ENCODE data around the gene PRR5. TPM values are rescaled to one million over a fixed set of nuclear protein-coding genes. Genes with fewer than 3 reads are reported as not detected.

Gene PRR5
- total RNA-seq, 2 experiments from 2014 or later = 0.19 to 1.8 TPM

GRCh38 chr22:44723801-44724200, 21.8 kb downstream of the PRR5 start:
- BruUV-seq (replicated peaks) = no TSS peak
- H3K9me3 ChIP-seq (ENCODE audit: low read length) = no peaks in the 10 kb centered on the region
- H3K9me2 ChIP-seq (ENCODE audit: insufficient read depth, low read length) = no peaks in the 10 kb centered on the region
- no peak overlapping the region for H3K27ac ChIP-seq (ENCODE audit: low read depth, low read length, poor library complexity, severe bottlenecking)
- no peak overlapping the region for H3K4me3 ChIP-seq (ENCODE audit: low read depth, low read length, poor library complexity, severe bottlenecking)
- H3K36me3 ChIP-seq (ENCODE audit: insufficient read depth, low read length) = no peaks in the 10 kb centered on the region
- TF ChIP-seq CTCF (conservative IDR thresholded peaks at IDR 0.05; ENCODE audit: low read length) (no peak), EZH2phosphoT487 (IDR thresholded peaks at IDR 0.05; ENCODE audit: borderline replicate concordance, low read depth, low read length) (no peak)
- CTCF ChIA-PET (ENCODE audit: unreplicated experiment) = no interaction called here
- POLR2A ChIA-PET = no interaction called here
- no peaks in the 10 kb centered on the region for H4K20me1 ChIP-seq (ENCODE audit: insufficient read depth, low read length)
- no peak overlapping the region; the same call in 1 of the 2 replicates for H2AFZ ChIP-seq (ENCODE audit: low read length)
- H3K79me2 ChIP-seq (ENCODE audit: insufficient read depth, low read depth, low read length) = no peaks in the 10 kb centered on the region
- H3K4me1 ChIP-seq (ENCODE audit: insufficient read depth, low read length, poor library complexity, severe bottlenecking) = no peaks in the 10 kb centered on the region
- no peak overlapping the region for H3K4me2 ChIP-seq (ENCODE audit: low read length)
- peak; percentile 52 for DNase-seq (ENCODE audit: low spot score)
- intact Hi-C loops (cut with micrococcal nuclease; ENCODE audit: unreplicated experiment) = no loop called here

- CTCF ChIA-PET (ENCODE audit: unreplicated experiment) = no interaction called here
- no peaks in the 10 kb centered on the region for H3K9me2 ChIP-seq (ENCODE audit: insufficient read depth, low read length)
Observed at GRCh38 chr22:44724416-44724815, 22.4 kb downstream of the PRR5 start.

GRCh38 chr22:44724859-44725258, 22.9 kb downstream of the PRR5 start:
- Histone ChIP-seq H3K9me3 (ENCODE audit: low read length) (no peaks in the 10 kb centered on the region), H3K36me3 (ENCODE audit: insufficient read depth, low read length) (no peaks in the 10 kb centered on the region), H4K20me1 (ENCODE audit: insufficient read depth, low read length) (no peaks in the 10 kb centered on the region), H3K9me2 (ENCODE audit: insufficient read depth, low read length) (no peaks in the 10 kb centered on the region), H2AFZ (ENCODE audit: low read length) (no peak overlapping the region), H3K4me2 (ENCODE audit: low read length) (no peak overlapping the region), H3K4me3 (ENCODE audit: low read depth, low read length, poor library complexity, severe bottlenecking) (no peak overlapping the region), H3K27ac (ENCODE audit: low read depth, low read length, poor library complexity, severe bottlenecking) (no peak overlapping the region), H3K79me2 (ENCODE audit: insufficient read depth, low read depth, low read length) (no peaks in the 10 kb centered on the region), H3K4me1 (ENCODE audit: insufficient read depth, low read length, poor library complexity, severe bottlenecking) (no peaks in the 10 kb centered on the region)
- no peak for DNase-seq (ENCODE audit: low spot score)
- intact Hi-C loops (cut with micrococcal nuclease; ENCODE audit: unreplicated experiment) = no loop called here
- CTCF ChIA-PET (ENCODE audit: unreplicated experiment) = no interaction called here
- POLR2A ChIA-PET = no interaction called here
- no TSS peak for BruUV-seq (replicated peaks)
- TF ChIP-seq CTCF (conservative IDR thresholded peaks at IDR 0.05; ENCODE audit: low read length) (no peak), EZH2phosphoT487 (IDR thresholded peaks at IDR 0.05; ENCODE audit: borderline replicate concordance, low read depth, low read length) (no peak)

More at GRCh38 chr22:44724416-44724815, 22.4 kb downstream of the PRR5 start:
- H3K27ac ChIP-seq (ENCODE audit: low read depth, low read length, poor library complexity, severe bottlenecking) = no peak overlapping the region
- H3K4me1 ChIP-seq (ENCODE audit: insufficient read depth, low read length, poor library complexity, severe bottlenecking) = no peaks in the 10 kb centered on the region
- POLR2A ChIA-PET = no interaction called here
- intact Hi-C loops (cut with micrococcal nuclease; ENCODE audit: unreplicated experiment) = no loop called here
- H3K36me3 ChIP-seq (ENCODE audit: insufficient read depth, low read length) = no peaks in the 10 kb centered on the region
- H3K4me2 ChIP-seq (ENCODE audit: low read length) = no peak overlapping the region
- no peaks in the 10 kb centered on the region for H4K20me1 ChIP-seq (ENCODE audit: insufficient read depth, low read length)
- DNase-seq (ENCODE audit: low spot score) = no peak
- BruUV-seq (replicated peaks) = no TSS peak
- no peak overlapping the region for H3K4me3 ChIP-seq (ENCODE audit: low read depth, low read length, poor library complexity, severe bottlenecking)
- H3K9me3 ChIP-seq (ENCODE audit: low read length) = no peaks in the 10 kb centered on the region
- no peaks in the 10 kb centered on the region for H3K79me2 ChIP-seq (ENCODE audit: insufficient read depth, low read depth, low read length)
- no peak overlapping the region; the same call in 1 of the 2 replicates for H2AFZ ChIP-seq (ENCODE audit: low read length)
- no peak for TF ChIP-seq CTCF (conservative IDR thresholded peaks at IDR 0.05; ENCODE audit: low read length)
- TF ChIP-seq EZH2phosphoT487 (IDR thresholded peaks at IDR 0.05; ENCODE audit: borderline replicate concordance, low read depth, low read length) = no peak
